Osteoblast (primary cell): ENCODE data around the gene ZNF593OS. TPM values are rescaled to one million over a fixed set of nuclear protein-coding genes. Genes with fewer than 3 reads are reported as not detected.

Experiments used
- DNase-seq: peaks from one replicate; pipeline ENCODE4 v3.0.0; 2011; ENCODE audit warnings: low spot score, mixed read lengths; ENCODE audit not compliant: insufficient read length; ENCODE audit errors: missing footprints
- H2AFZ ChIP-seq: 2 replicates; pipeline ENCODE4 v1.6.0; 2011; ENCODE audit warnings: mild to moderate bottlenecking, low read length
- H3K27ac ChIP-seq: 2 replicates; pipeline ENCODE4 v1.5.1; 2011; ENCODE audit warnings: mild to moderate bottlenecking, low read depth, low read length, moderate library complexity
- H3K27me3 ChIP-seq: 2 replicates; pipeline ENCODE4 v1.6.0; 2012; ENCODE audit warnings: mild to moderate bottlenecking, control low read depth, inconsistent platforms, low read length, moderate library complexity; ENCODE audit not compliant: insufficient read depth
- H3K36me3 ChIP-seq: 2 replicates; pipeline ENCODE4 v1.5.1; 2011; ENCODE audit warnings: mild to moderate bottlenecking, low read length, control low read depth, moderate library complexity; ENCODE audit not compliant: insufficient read depth
- H3K4me1 ChIP-seq: 2 replicates; pipeline ENCODE4 v1.5.1; 2011; ENCODE audit warnings: mild to moderate bottlenecking, low read length, control low read depth, moderate library complexity; ENCODE audit not compliant: insufficient read depth
- H3K4me2 ChIP-seq: 2 replicates; pipeline ENCODE4 v1.6.0; 2011; ENCODE audit warnings: mild to moderate bottlenecking, low read length; ENCODE audit not compliant: insufficient read depth
- H3K4me3 ChIP-seq: fragments of 200-600 bp; sonication (generic); 3 replicates; pipeline ENCODE4 v1.5.1; 2012; ENCODE audit warnings: mild to moderate bottlenecking, low read length, inconsistent platforms; ENCODE audit not compliant: insufficient read depth
- H3K79me2 ChIP-seq: 2 replicates; pipeline ENCODE4 v1.6.0; 2012; ENCODE audit warnings: mild to moderate bottlenecking, low read length, control low read depth, inconsistent platforms; ENCODE audit not compliant: insufficient read depth
- H3K9me3 ChIP-seq: 2 replicates; pipeline ENCODE4 v1.5.1; 2011; ENCODE audit warnings: low read depth, low read length, control low read depth
- H4K20me1 ChIP-seq: 2 replicates; pipeline ENCODE4 v1.6.0; 2012; ENCODE audit warnings: mild to moderate bottlenecking, low read length, control low read depth; ENCODE audit not compliant: insufficient read depth
- total RNA-seq: library from RNA; depleted of rRNA; stranded (reverse); fragments of >200 nt; gene quantifications from 2 replicates; pipeline ENCODE4 v1.2.3, GENCODE V29; 2012
- TF ChIP-seq, protein P1 (sequence below): IDR thresholded peaks from 2 replicates; pipeline ENCODE4 v1.5.1; 2011; ENCODE audit warnings: mild to moderate bottlenecking, low read depth, low read length, moderate library complexity; ENCODE audit errors: extremely low read depth

ZNF593OS gene
- total RNA-seq, 1 donor, result not detected

DNA sequence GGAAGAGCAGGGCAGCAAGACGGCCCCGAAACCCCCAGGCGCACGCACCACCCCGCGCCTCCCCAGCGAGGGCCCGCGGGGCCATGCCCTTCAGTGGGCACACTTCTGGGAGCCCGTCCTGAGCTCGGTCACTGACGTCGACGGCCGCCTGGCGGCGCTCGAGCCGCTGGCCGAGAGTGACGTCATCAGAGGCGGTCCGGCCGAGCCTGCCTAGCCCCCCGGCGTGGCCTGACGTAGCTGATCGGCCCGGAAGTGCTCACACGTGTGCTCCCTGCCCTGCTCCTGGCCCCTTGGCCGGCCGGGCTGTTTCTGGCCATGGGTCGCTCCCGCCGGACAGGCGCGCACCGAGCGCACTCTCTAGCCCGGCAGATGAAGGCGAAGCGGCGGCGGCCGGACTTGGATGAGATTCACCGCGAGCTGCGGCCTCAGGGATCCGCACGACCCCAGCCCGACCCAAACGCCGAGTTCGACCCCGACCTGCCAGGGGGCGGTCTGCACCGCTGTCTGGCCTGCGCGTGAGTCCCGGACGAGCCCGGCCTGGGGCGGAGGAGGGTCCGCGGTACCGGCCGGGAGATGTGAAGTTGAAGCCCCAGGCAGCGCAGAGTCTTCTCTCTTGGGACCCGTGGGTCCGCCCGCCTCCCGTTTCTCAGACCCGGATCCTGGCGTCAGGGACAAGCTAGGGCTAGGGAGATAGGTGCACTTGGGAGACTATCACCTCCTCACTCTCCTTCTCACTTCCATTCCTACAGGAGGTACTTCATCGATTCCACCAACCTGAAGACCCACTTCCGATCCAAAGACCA lies 1.8 kb downstream of the ZNF593OS start, which contains the start of gene ZNF593:
Gene ZNF593 (plus strand): TSS at position 240 of the 803 bp plus-strand sequence. CDS start 76 bp downstream, at position 316.
- Histone ChIP-seq H3K4me2 (peak within 1 kb of the TSS; percentile 94), H3K36me3 (no peaks in the 10 kb centered on the region), H3K9me3 (no peaks in the 10 kb centered on the region), H3K4me1 (peaks cover 9% of the 10 kb centered on the region), H2AFZ (peak within 1 kb of the TSS; percentile 87), H4K20me1 (peaks cover 3% of the 10 kb centered on the region), H3K27me3 (peaks cover 5% of the 10 kb centered on the region), H3K79me2 (peaks cover 16% of the 10 kb centered on the region), H3K27ac (peak within 1 kb of the TSS; percentile 81), H3K4me3 (peak within 1 kb of the TSS; percentile 96)
- TF ChIP-seq, protein P1, sequence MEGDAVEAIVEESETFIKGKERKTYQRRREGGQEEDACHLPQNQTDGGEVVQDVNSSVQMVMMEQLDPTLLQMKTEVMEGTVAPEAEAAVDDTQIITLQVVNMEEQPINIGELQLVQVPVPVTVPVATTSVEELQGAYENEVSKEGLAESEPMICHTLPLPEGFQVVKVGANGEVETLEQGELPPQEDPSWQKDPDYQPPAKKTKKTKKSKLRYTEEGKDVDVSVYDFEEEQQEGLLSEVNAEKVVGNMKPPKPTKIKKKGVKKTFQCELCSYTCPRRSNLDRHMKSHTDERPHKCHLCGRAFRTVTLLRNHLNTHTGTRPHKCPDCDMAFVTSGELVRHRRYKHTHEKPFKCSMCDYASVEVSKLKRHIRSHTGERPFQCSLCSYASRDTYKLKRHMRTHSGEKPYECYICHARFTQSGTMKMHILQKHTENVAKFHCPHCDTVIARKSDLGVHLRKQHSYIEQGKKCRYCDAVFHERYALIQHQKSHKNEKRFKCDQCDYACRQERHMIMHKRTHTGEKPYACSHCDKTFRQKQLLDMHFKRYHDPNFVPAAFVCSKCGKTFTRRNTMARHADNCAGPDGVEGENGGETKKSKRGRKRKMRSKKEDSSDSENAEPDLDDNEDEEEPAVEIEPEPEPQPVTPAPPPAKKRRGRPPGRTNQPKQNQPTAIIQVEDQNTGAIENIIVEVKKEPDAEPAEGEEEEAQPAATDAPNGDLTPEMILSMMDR, result peak; percentile 78
- DNase-seq, result peak; percentile 100

GRCh38 chr1:26169198-26169554 lies 2.5 kb downstream of the ZNF593OS start:
- no peaks in the 10 kb centered on the region for H3K9me3 ChIP-seq
- peaks cover 3% of the 10 kb centered on the region for H4K20me1 ChIP-seq
- peaks cover 16% of the 10 kb centered on the region for H3K79me2 ChIP-seq
- H3K4me2 ChIP-seq, result peak overlapping the region; percentile 94
- H3K27me3 ChIP-seq, result peaks cover 5% of the 10 kb centered on the region
- peaks cover 9% of the 10 kb centered on the region for H3K4me1 ChIP-seq
- H3K27ac ChIP-seq, result no peak overlapping the region
- peak overlapping the region; percentile 96 for H3K4me3 ChIP-seq
- DNase-seq, result peak; percentile 78
- no peaks in the 10 kb centered on the region for H3K36me3 ChIP-seq
- H2AFZ ChIP-seq, result peak overlapping the region; percentile 87
- TF ChIP-seq, protein P1, result no peak

DNA sequence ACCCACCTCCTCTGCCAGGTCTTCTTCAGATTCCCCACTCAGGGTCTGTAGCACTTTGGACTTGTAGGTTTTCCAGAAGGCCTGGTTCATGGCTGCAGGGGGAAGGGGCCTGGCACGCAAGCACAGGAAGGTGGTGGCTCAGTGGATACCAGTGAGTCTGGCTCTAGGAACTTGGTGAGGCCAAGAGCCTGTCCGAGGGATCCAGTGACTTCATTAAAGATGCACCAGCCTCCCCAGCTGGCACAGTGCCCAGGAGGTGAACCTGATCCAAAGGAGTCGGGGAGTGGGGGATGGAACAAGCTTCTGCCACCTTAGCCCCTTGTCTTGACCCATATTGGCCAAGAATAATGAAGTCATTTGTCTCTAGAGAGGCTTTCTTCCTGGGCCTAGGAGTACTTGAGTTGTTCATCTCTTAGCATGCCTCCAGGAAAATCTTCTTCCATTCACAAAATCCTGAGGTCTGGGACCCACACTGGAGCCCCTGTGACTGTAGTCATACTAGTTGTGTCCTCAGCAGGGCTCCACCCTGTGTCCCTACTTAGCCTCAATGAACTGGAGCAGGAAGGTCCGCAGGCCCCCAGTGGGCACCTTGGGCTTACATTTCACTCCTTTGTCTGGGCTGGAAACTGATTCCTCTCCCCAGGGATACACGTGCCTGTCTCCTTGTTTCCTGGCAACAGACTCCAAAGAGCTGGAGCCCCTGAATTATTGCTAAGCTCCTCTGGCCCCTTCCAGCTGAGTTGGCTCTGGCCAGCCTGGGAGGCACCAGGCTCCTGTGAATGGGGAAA lies 3.0 kb downstream of the ZNF593OS start, which contains the start of gene C1orf232:
Gene C1orf232 (minus strand): TSS at position 554 of the 788 bp plus-strand sequence. CDS start 464 bp downstream, at position 90.
- peak within 1 kb of the TSS; percentile 87 for H2AFZ ChIP-seq
- peak; percentile 71 for DNase-seq
- TF ChIP-seq, protein P1, result no peak
- H4K20me1 ChIP-seq, result peaks cover 3% of the 10 kb centered on the region
- H3K4me2 ChIP-seq, result peak within 1 kb of the TSS; percentile 94
- peaks cover 9% of the 10 kb centered on the region for H3K4me1 ChIP-seq
- H3K9me3 ChIP-seq, result no peaks in the 10 kb centered on the region
- H3K79me2 ChIP-seq, result peaks cover 16% of the 10 kb centered on the region
- H3K4me3 ChIP-seq, result peak within 1 kb of the TSS; percentile 96
- H3K27me3 ChIP-seq, result peaks cover 5% of the 10 kb centered on the region
- H3K36me3 ChIP-seq, result no peaks in the 10 kb centered on the region
- H3K27ac ChIP-seq, result peak within 1 kb of the TSS; percentile 81
